GM18520 (cell line): ENCODE measurements around the gene PDIA2.

Experiments used
- ATAC-seq: cut with Tn5 transposase; IDR thresholded peaks from one replicate; pipeline ENCODE4 v1.9.1; 2021; ENCODE audit not compliant: unreplicated experiment

PDIA2 gene

GRCh38 chr16:280005-280460 is 2.9 kb upstream of the PDIA2 start:
- ATAC-seq, result no peak

- no peak for ATAC-seq
These were observed 2.4 kb upstream of the PDIA2 start, which contains the start of gene ARHGDIG for GRCh38 chr16:280552-280951. TSS of gene ARHGDIG (plus strand) at chr16:280591. CDS start at chr16:280681, 90 bp downstream.

GRCh38 chr16:280991-281659 is 1.8 kb upstream of the PDIA2 start:
- no peak for ATAC-seq

- no peak for ATAC-seq
These were observed 1.2 kb upstream of the PDIA2 start for GRCh38 chr16:281660-282255.

- no peak for ATAC-seq
These were observed 473 bp upstream of the PDIA2 start for GRCh38 chr16:282491-282890.

GRCh38 chr16:284204-285120 is 1.5 kb downstream of the PDIA2 start:
- no peak for ATAC-seq

GRCh38 chr16:285146-286055 is 2.4 kb downstream of the PDIA2 start:
- no peak for ATAC-seq

- ATAC-seq, result no peak
These were observed 3.7 kb downstream of the PDIA2 start for GRCh38 chr16:286491-287297.

GRCh38 chr16:287298-287811 is 4.4 kb downstream of the PDIA2 start:
- no peak for ATAC-seq

GRCh38 chr16:287981-288920 is 5.3 kb downstream of the PDIA2 start:
- ATAC-seq, result no peak

- ATAC-seq, result no peak
These were observed 6.5 kb downstream of the PDIA2 start for GRCh38 chr16:289395-289997.

GRCh38 chr16:290015-290680 is 7.2 kb downstream of the PDIA2 start:
- no peak for ATAC-seq

GRCh38 chr16:290681-291405 is 7.9 kb downstream of the PDIA2 start:
- no peak for ATAC-seq

- no peak for ATAC-seq
These were observed 8.6 kb downstream of the PDIA2 start for GRCh38 chr16:291539-291938.

GRCh38 chr16:293043-293775 is 10.2 kb downstream of the PDIA2 start:
- no peak for ATAC-seq

GRCh38 chr16:296276-296675 is 13.3 kb downstream of the PDIA2 start:
- no peak for ATAC-seq
